ENCODE measurements around the gene LTO1.
"Not testable (repeated sequence)": the region's sequence is repeated elsewhere in the genome, so short reads cannot be mapped to it uniquely, and the experiment has no call there.

Gene LTO1

GRCh38 chr11:69695581-69695980 is 20.4 kb upstream of the LTO1 start:
- ChIA-PET CTCF (no interaction called here), POLR2A (interaction anchor here (0.5 kb wide), 1 partner anchor 1382 kb away, joined by 4 read pairs; no protein-coding TSS in a partner anchor)
- no peak for TF ChIP-seq CTCF (IDR thresholded peaks at IDR 0.05; ENCODE audit: control extremely low read depth, extremely low read depth, low read depth, missing control alignments)
- DNase-seq (ENCODE audit: extremely low spot score): no peak

GRCh38 chr11:69694781-69695180 is 19.6 kb upstream of the LTO1 start:
- no peak for DNase-seq (ENCODE audit: extremely low spot score)
- ChIA-PET POLR2A (no interaction called here), CTCF (interaction anchor here (1.8 kb wide), 1 partner anchor 20 kb away, joined by 4 read pairs; no protein-coding TSS in a partner anchor)
- TF ChIP-seq CTCF (IDR thresholded peaks at IDR 0.05; ENCODE audit: control extremely low read depth, extremely low read depth, low read depth, missing control alignments): no peak

GRCh38 chr11:69692422-69692821 is 17.3 kb upstream of the LTO1 start:
- POLR2A ChIA-PET: no interaction called here
- CTCF ChIA-PET: no interaction called here
- DNase-seq (ENCODE audit: extremely low spot score): no peak
- no peak for TF ChIP-seq CTCF (IDR thresholded peaks at IDR 0.05; ENCODE audit: control extremely low read depth, extremely low read depth, low read depth, missing control alignments)

GRCh38 chr11:69691463-69691862 is 16.3 kb upstream of the LTO1 start:
- DNase-seq (ENCODE audit: extremely low spot score): no peak
- no peak for TF ChIP-seq CTCF (IDR thresholded peaks at IDR 0.05; ENCODE audit: control extremely low read depth, extremely low read depth, low read depth, missing control alignments)
- CTCF ChIA-PET: interaction anchor here (1.1 kb wide), 1 partner anchor 200 kb away, joined by 3 read pairs; no protein-coding TSS in a partner anchor
- POLR2A ChIA-PET: no interaction called here

GRCh38 chr11:69689484-69690319 is 14.5 kb upstream of the LTO1 start:
- DNase-seq (ENCODE audit: extremely low spot score): no peak
- no peak for TF ChIP-seq CTCF (IDR thresholded peaks at IDR 0.05; ENCODE audit: control extremely low read depth, extremely low read depth, low read depth, missing control alignments)
- POLR2A ChIA-PET: no interaction called here
- CTCF ChIA-PET: no interaction called here

GRCh38 chr11:69687969-69688771 is 13.0 kb upstream of the LTO1 start:
- POLR2A ChIA-PET; DNase-seq (ENCODE audit: extremely low spot score): not testable (repeated sequence)
- CTCF ChIA-PET: interaction anchor here (1.2 kb wide), 1 partner anchor 18 kb away, joined by 3 read pairs; no protein-coding TSS in a partner anchor

- ChIA-PET POLR2A (no interaction called here), CTCF (interaction anchor here (1.3 kb wide), 1 partner anchor 224 kb away, joined by 3 read pairs; no protein-coding TSS in a partner anchor)
- DNase-seq (ENCODE audit: extremely low spot score): no peak
- TF ChIP-seq CTCF (IDR thresholded peaks at IDR 0.05; ENCODE audit: control extremely low read depth, extremely low read depth, low read depth, missing control alignments): no peak
These were observed 11.7 kb upstream of the LTO1 start for GRCh38 chr11:69686856-69687255.

All from GM10248 (cell line).